Measurements from ENCODE around the gene CLEC4M. TPM values are rescaled to one million over a fixed set of nuclear protein-coding genes. Genes with fewer than 3 reads are reported as not detected.

CLEC4M gene
- total RNA-seq, 1 experiment from 2014 or later: not detected

DNA sequence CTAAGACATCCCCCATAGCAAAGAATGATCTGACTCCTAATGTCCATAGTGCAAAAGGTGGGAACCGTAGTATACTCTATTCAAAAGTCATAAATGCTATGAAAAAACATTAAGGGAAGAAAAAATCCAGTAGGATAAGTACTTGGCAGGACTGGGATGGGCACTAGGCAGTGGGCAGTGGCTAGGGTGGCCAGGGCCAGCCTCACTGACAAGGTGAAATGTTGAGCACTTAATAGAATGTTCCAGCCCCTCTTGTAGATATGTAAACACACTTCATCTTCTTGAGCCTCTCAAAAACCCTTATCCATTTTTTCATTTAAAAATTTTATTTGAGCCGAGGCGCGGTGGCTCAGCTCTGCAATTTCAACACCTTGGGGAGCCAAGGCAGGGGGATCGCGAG lies 29.7 kb upstream of the CLEC4M start:
- H3T11ph ChIP-seq (ENCODE audit: low read length): no peak overlapping the region
- H4K91ac ChIP-seq (ENCODE audit: insufficient read length, low read depth, low read length): no peak overlapping the region
- H3K27me3 ChIP-seq (ENCODE audit: insufficient read depth, low read length): peaks cover 17% of the 10 kb centered on the region; the same call in 1 of the 2 replicates
- no peak overlapping the region for H3K27ac Mint-ChIP-seq
- H3K27me3 Mint-ChIP-seq (ENCODE audit: low read depth): peaks cover 92% of the 10 kb centered on the region
- H3K23me2 ChIP-seq (ENCODE audit: insufficient read length, low read depth, low read length, poor library complexity, severe bottlenecking): peaks cover 7% of the 10 kb centered on the region
- no CpG with 5 or more reads among the region's 6 CpGs for WGBS (ENCODE audit: extremely low coverage, insufficient read length, low lambda C conversion rate)
- H3K9ac ChIP-seq (ENCODE audit: extremely low read depth, insufficient read length, low read length): no peak overlapping the region
- peaks cover 6 to 21% of the 10 kb centered on the region in 2 experiments for H3K4me1 Mint-ChIP-seq
- no peaks in the 10 kb centered on the region for H4K20me1 ChIP-seq (ENCODE audit: control insufficient read depth, insufficient read depth, insufficient read length)
- no peak overlapping the region for H3K14ac ChIP-seq (ENCODE audit: insufficient read depth, low read length)
- no peak overlapping the region for H3K4me2 ChIP-seq (ENCODE audit: insufficient read depth, insufficient read length, low read length)
- H3K36me3 Mint-ChIP-seq (ENCODE audit: insufficient read depth in 1 of 3, low read depth in 3 of 3): no peaks in the 10 kb centered on the region
- no peak overlapping the region for H3K4me3 Mint-ChIP-seq
- no peak overlapping the region for H2BK12ac ChIP-seq (ENCODE audit: insufficient read length, low read depth, low read length)
- no peak overlapping the region for H3K27ac ChIP-seq (ENCODE audit: insufficient read length, low read depth, low read length)
- no peaks in the 10 kb centered on the region for H3K79me1 ChIP-seq (ENCODE audit: insufficient read depth, low read depth, low read length, poor library complexity, severe bottlenecking)
- no peak for DNase-seq
- no peak overlapping the region for H3K56ac ChIP-seq (ENCODE audit: insufficient read length, low read depth, low read length)
- no peak overlapping the region for H2BK20ac ChIP-seq (ENCODE audit: low read depth, low read length, poor library complexity, severe bottlenecking)
- H3K9me3 Mint-ChIP-seq: no peaks in the 10 kb centered on the region; a peak in 1 of 5 replicates
- no peaks in the 10 kb centered on the region for H3K9me3 ChIP-seq (ENCODE audit: control insufficient read depth, low read depth, low read length)
- H3K4me1 ChIP-seq (ENCODE audit: insufficient read depth, low read length): no peaks in the 10 kb centered on the region
- no peak overlapping the region for H3K4ac ChIP-seq (ENCODE audit: low read depth, low read length)
- H4K5ac ChIP-seq (ENCODE audit: insufficient read length, low read depth, low read length): no peak overlapping the region
- H3K79me2 ChIP-seq (ENCODE audit: insufficient read depth, low read length): no peaks in the 10 kb centered on the region
- no peak overlapping the region for H2AFZ ChIP-seq (ENCODE audit: low read length)
- no peak overlapping the region for H2AK5ac ChIP-seq (ENCODE audit: insufficient read length, low read length)
- H2BK120ac ChIP-seq (ENCODE audit: low read depth, low read length, poor library complexity, severe bottlenecking): no peak overlapping the region
- H4K8ac ChIP-seq (replicated peaks; ENCODE audit: insufficient read length, low read depth, low read length): no peak overlapping the region
- no peak overlapping the region for H2BK5ac ChIP-seq (ENCODE audit: insufficient read length, low read length)
- H2BK15ac ChIP-seq (ENCODE audit: low read depth, low read length): no peak overlapping the region
- TF ChIP-seq, protein P1, sequence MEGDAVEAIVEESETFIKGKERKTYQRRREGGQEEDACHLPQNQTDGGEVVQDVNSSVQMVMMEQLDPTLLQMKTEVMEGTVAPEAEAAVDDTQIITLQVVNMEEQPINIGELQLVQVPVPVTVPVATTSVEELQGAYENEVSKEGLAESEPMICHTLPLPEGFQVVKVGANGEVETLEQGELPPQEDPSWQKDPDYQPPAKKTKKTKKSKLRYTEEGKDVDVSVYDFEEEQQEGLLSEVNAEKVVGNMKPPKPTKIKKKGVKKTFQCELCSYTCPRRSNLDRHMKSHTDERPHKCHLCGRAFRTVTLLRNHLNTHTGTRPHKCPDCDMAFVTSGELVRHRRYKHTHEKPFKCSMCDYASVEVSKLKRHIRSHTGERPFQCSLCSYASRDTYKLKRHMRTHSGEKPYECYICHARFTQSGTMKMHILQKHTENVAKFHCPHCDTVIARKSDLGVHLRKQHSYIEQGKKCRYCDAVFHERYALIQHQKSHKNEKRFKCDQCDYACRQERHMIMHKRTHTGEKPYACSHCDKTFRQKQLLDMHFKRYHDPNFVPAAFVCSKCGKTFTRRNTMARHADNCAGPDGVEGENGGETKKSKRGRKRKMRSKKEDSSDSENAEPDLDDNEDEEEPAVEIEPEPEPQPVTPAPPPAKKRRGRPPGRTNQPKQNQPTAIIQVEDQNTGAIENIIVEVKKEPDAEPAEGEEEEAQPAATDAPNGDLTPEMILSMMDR (conservative IDR thresholded peaks at IDR 0.05): no peak
- no peak overlapping the region for H3K23ac ChIP-seq (ENCODE audit: insufficient read length, low read depth, low read length)
- H3K18ac ChIP-seq (ENCODE audit: insufficient read length, low read depth, low read length): no peak overlapping the region

Data from H9 (cell line).